Neural progenitor cell (in vitro differentiated cells): ENCODE measurements around the gene TAF11L12. TPM values are rescaled to one million over a fixed set of nuclear protein-coding genes. Genes with fewer than 3 reads are reported as not detected.
"Not testable (repeated sequence)": the region's sequence is repeated elsewhere in the genome, so short reads cannot be mapped to it uniquely, and the experiment has no call there.

Experiments used
- DNase-seq: peaks from one replicate; pipeline ENCODE4 v3.0.0-alpha.2; 2016; ENCODE audit warnings: low spot score
- H2AFZ ChIP-seq: fragments of 200-600 bp; sonication (generic); replicated peaks from 2 replicates; pipeline ENCODE4 v1.6.1; 2016; ENCODE audit warnings: antibody characterized with exemption
- H3F3A ChIP-seq: fragments of 200-600 bp; sonication (generic); 2 replicates; pipeline ENCODE4 v1.6.1; 2016; ENCODE audit warnings: antibody characterized with exemption, low read depth
- H3K27ac ChIP-seq: fragments of 200-600 bp; sonication (generic); 2 replicates; pipeline ENCODE4 v1.5.1; 2016; ENCODE audit warnings: mild to moderate bottlenecking
- H3K27me3 ChIP-seq: fragments of 200-600 bp; sonication (generic); 2 replicates; pipeline ENCODE4 v1.6.1; 2016; ENCODE audit warnings: mild to moderate bottlenecking, moderate library complexity
- H3K36me3 ChIP-seq: fragments of 200-600 bp; sonication (generic); 2 replicates; pipeline ENCODE4 v1.5.1; 2016
- H3K4me1 ChIP-seq: fragments of 200-600 bp; sonication (generic); 2 replicates; pipeline ENCODE4 v1.6.1; 2016; ENCODE audit warnings: mixed run types
- H3K4me2 ChIP-seq: fragments of 200-600 bp; sonication (generic); 2 replicates; pipeline ENCODE4 v1.6.1; 2016
- H3K4me3 ChIP-seq: fragments of 200-600 bp; sonication (generic); 2 replicates; pipeline ENCODE4 v1.5.1; 2016
- H3K79me2 ChIP-seq: fragments of 200-600 bp; sonication (generic); 2 replicates; pipeline ENCODE4 v1.6.1; 2016; ENCODE audit warnings: low read depth
- H3K9ac ChIP-seq: fragments of 200-600 bp; sonication (generic); 2 replicates; pipeline ENCODE4 v1.6.1; 2016
- H3K9me3 ChIP-seq: fragments of 200-600 bp; sonication (generic); 2 replicates; pipeline ENCODE4 v1.5.1; 2016; ENCODE audit warnings: low read depth
- H4K20me1 ChIP-seq: fragments of 200-600 bp; sonication (generic); 2 replicates; pipeline ENCODE4 v1.6.1; 2016; ENCODE audit warnings: low read depth
- H3K27ac Mint-ChIP-seq: 3 replicates; pipeline ENCODE4 v1.8.0; 2021; ENCODE audit warnings: mixed read lengths
- H3K27me3 Mint-ChIP-seq: 2 replicates; pipeline ENCODE4 v1.8.0; 2022; ENCODE audit warnings: low read depth, mild to moderate bottlenecking, inconsistent platforms, moderate library complexity, mixed read lengths; ENCODE audit not compliant: insufficient read depth
- H3K36me3 Mint-ChIP-seq: 3 replicates; pipeline ENCODE4 v1.8.0; 2021; ENCODE audit warnings: mixed read lengths
- H3K4me1 Mint-ChIP-seq: 3 replicates; pipeline ENCODE4 v1.8.0; 2021; ENCODE audit warnings: mixed read lengths
- H3K4me3 Mint-ChIP-seq: 3 replicates; pipeline ENCODE4 v1.8.0; 2021; ENCODE audit warnings: mild to moderate bottlenecking, moderate library complexity, mixed read lengths
- H3K9me3 Mint-ChIP-seq: 3 replicates; pipeline ENCODE4 v1.8.0; 2020; ENCODE audit warnings: mixed read lengths
- CTCF ChIP-seq: fragments of 200-600 bp; sonication (generic); IDR thresholded peaks from 2 replicates; pipeline ENCODE4 v1.5.1; 2017; ENCODE audit warnings: antibody characterized with exemption, mild to moderate bottlenecking
- EZH2 ChIP-seq: fragments of 200-600 bp; sonication (generic); IDR thresholded peaks from 2 replicates; pipeline ENCODE4 v1.6.1; 2017; ENCODE audit warnings: antibody characterized with exemption, mild to moderate bottlenecking, moderate library complexity
- EZH2phosphoT487 ChIP-seq: fragments of 200-600 bp; sonication (generic); IDR thresholded peaks from 2 replicates; pipeline ENCODE4 v1.6.1; 2017; ENCODE audit warnings: antibody characterized with exemption
- total RNA-seq: library from RNA; depleted of rRNA; stranded (reverse); fragments of >200 nt; gene quantifications from 2 replicates; pipeline ENCODE4 v1.2.3, GENCODE V29; 2015; ENCODE audit warnings: low replicate concordance

The TAF11L12 gene
- total RNA-seq, 1 donor from 2014 or later: not detected

- DNase-seq: no peak
- Mint-ChIP-seq H3K27me3 (no peaks in the 10 kb centered on the region), H3K27ac (no peak overlapping the region)
Observed at GRCh38 chr5:17604951-17605350, 5.2 kb upstream of the TAF11L12 start.

GRCh38 chr5:17607461-17607860, 2.7 kb upstream of the TAF11L12 start:
- H3K9ac ChIP-seq, DNase-seq, H3K4me3 Mint-ChIP-seq, H4K20me1 ChIP-seq, H3K36me3 ChIP-seq, H3K36me3 Mint-ChIP-seq, H3K27ac Mint-ChIP-seq, H3K4me2 ChIP-seq, H3K9me3 ChIP-seq, H3F3A ChIP-seq, H3K79me2 ChIP-seq, H3K27me3 ChIP-seq, H3K4me3 ChIP-seq, H3K4me1 Mint-ChIP-seq, H3K9me3 Mint-ChIP-seq, H3K4me1 ChIP-seq, H3K27ac ChIP-seq, H3K27me3 Mint-ChIP-seq, H2AFZ ChIP-seq: not testable (repeated sequence)

More at GRCh38 chr5:17604951-17605350, 5.2 kb upstream of the TAF11L12 start:
- no peaks in the 10 kb centered on the region for H3K9me3 Mint-ChIP-seq
- H3K79me2 ChIP-seq: no peaks in the 10 kb centered on the region
- H3F3A ChIP-seq: no peaks in the 10 kb centered on the region
- no peaks in the 10 kb centered on the region for H3K36me3 ChIP-seq
- no peaks in the 10 kb centered on the region for H3K9me3 ChIP-seq
- H3K27ac ChIP-seq: no peak overlapping the region
- H3K4me2 ChIP-seq: no peak overlapping the region
- H3K4me3 Mint-ChIP-seq: no peak overlapping the region
- H4K20me1 ChIP-seq: no peaks in the 10 kb centered on the region
- no peak overlapping the region for H3K9ac ChIP-seq
- H3K27me3 ChIP-seq: no peaks in the 10 kb centered on the region
- H3K4me3 ChIP-seq: no peak overlapping the region
- H3K36me3 Mint-ChIP-seq: no peaks in the 10 kb centered on the region
- no peaks in the 10 kb centered on the region for H3K4me1 ChIP-seq
- H2AFZ ChIP-seq: no peak overlapping the region
- H3K4me1 Mint-ChIP-seq: no peaks in the 10 kb centered on the region
- no peak for TF ChIP-seq CTCF
- no peak for TF ChIP-seq EZH2phosphoT487
- no peak for TF ChIP-seq EZH2

GRCh38 chr5:17614872-17615605, 4.8 kb downstream of the TAF11L12 start:
- no peaks in the 10 kb centered on the region for H3K4me1 ChIP-seq
- H3K9me3 ChIP-seq: no peaks in the 10 kb centered on the region
- no peaks in the 10 kb centered on the region for H3K27me3 Mint-ChIP-seq
- no peaks in the 10 kb centered on the region for H3K79me2 ChIP-seq
- no peaks in the 10 kb centered on the region for H4K20me1 ChIP-seq
- TF ChIP-seq EZH2phosphoT487: no peak
- TF ChIP-seq CTCF: no peak
- no peak for TF ChIP-seq EZH2
- no peak overlapping the region for H3K4me3 ChIP-seq
- DNase-seq: no peak
- H3K36me3 ChIP-seq: no peaks in the 10 kb centered on the region
- no peaks in the 10 kb centered on the region for H3K9me3 Mint-ChIP-seq
- H3K27ac ChIP-seq: no peak overlapping the region
- H3K9ac ChIP-seq: no peak overlapping the region
- no peaks in the 10 kb centered on the region for H3F3A ChIP-seq
- H3K36me3 Mint-ChIP-seq: no peaks in the 10 kb centered on the region
- no peaks in the 10 kb centered on the region for H3K4me1 Mint-ChIP-seq
- H3K27ac Mint-ChIP-seq: no peak overlapping the region
- no peaks in the 10 kb centered on the region for H3K27me3 ChIP-seq
- H2AFZ ChIP-seq: no peak overlapping the region
- H3K4me3 Mint-ChIP-seq: no peak overlapping the region
- H3K4me2 ChIP-seq: no peak overlapping the region

- no peak for DNase-seq
- Histone ChIP-seq H3K4me3 (no peak overlapping the region), H3K9me3 (no peaks in the 10 kb centered on the region), H4K20me1 (no peaks in the 10 kb centered on the region), H3K4me2 (no peak overlapping the region), H2AFZ (no peak overlapping the region), H3K27ac (no peak overlapping the region), H3F3A (no peaks in the 10 kb centered on the region), H3K36me3 (no peaks in the 10 kb centered on the region), H3K9ac (no peak overlapping the region), H3K79me2 (no peaks in the 10 kb centered on the region), H3K27me3 (no peaks in the 10 kb centered on the region), H3K4me1 (no peaks in the 10 kb centered on the region)
- H3K27ac Mint-ChIP-seq: no peak overlapping the region
- no peaks in the 10 kb centered on the region for H3K36me3 Mint-ChIP-seq
- no peaks in the 10 kb centered on the region for H3K4me1 Mint-ChIP-seq
- TF ChIP-seq EZH2 (no peak), CTCF (no peak), EZH2phosphoT487 (no peak)
- no peaks in the 10 kb centered on the region for H3K27me3 Mint-ChIP-seq
- H3K4me3 Mint-ChIP-seq: no peak overlapping the region
- no peaks in the 10 kb centered on the region for H3K9me3 Mint-ChIP-seq
Observed at GRCh38 chr5:17619354-17619753, 9.2 kb downstream of the TAF11L12 start.
